HG02678 (cell line): ENCODE data around the gene M6PR.
"Not testable (repeated sequence)": the region's sequence is repeated elsewhere in the genome, so short reads cannot be mapped to it uniquely, and the experiment has no call there.

ENCODE experiments used
- ATAC-seq: cut with Tn5 transposase; IDR thresholded peaks from one replicate; pipeline ENCODE4 v1.9.1; 2021; ENCODE audit warnings: mild to moderate bottlenecking, moderate library complexity; ENCODE audit not compliant: unreplicated experiment

M6PR gene

GRCh38 chr12:8914033-8914715 is 35.3 kb downstream of the M6PR start, which contains the start of gene PHC1:
PHC1 (plus strand) TSS chr12:8914509; CDS start chr12:8917678, 3,169 bp downstream.
- peak; percentile 70 for ATAC-seq

- ATAC-seq = no peak
These were observed 35.8 kb downstream of the M6PR start for GRCh38 chr12:8913702-8914032.

GRCh38 chr12:8912914-8913313 is 36.5 kb downstream of the M6PR start:
- ATAC-seq = no peak

- no peak for ATAC-seq
These were observed 37.7 kb downstream of the M6PR start for GRCh38 chr12:8911606-8912268.

- ATAC-seq = no peak
These were observed 39.7 kb downstream of the M6PR start for GRCh38 chr12:8909752-8910151.

GRCh38 chr12:8907513-8907912 is 41.9 kb downstream of the M6PR start:
- no peak for ATAC-seq

GRCh38 chr12:8906266-8907180 is 42.9 kb downstream of the M6PR start:
- ATAC-seq = no peak

GRCh38 chr12:8905546-8905945 is 43.9 kb downstream of the M6PR start:
- no peak for ATAC-seq

GRCh38 chr12:8904665-8905064 is 44.8 kb downstream of the M6PR start:
- no peak for ATAC-seq

- no peak for ATAC-seq
These were observed 45.8 kb downstream of the M6PR start for GRCh38 chr12:8903646-8904045.

- not testable (repeated sequence) for ATAC-seq
These were observed 46.7 kb downstream of the M6PR start for GRCh38 chr12:8902703-8903102.

GRCh38 chr12:8899830-8900229 is 49.6 kb downstream of the M6PR start:
- ATAC-seq = no peak

GRCh38 chr12:8897081-8897480 is 52.4 kb downstream of the M6PR start:
- ATAC-seq = no peak

GRCh38 chr12:8894986-8895385 is 54.5 kb downstream of the M6PR start:
- ATAC-seq = no peak

GRCh38 chr12:8894378-8894777 is 55.1 kb downstream of the M6PR start:
- ATAC-seq = no peak

- ATAC-seq = no peak
These were observed 57.5 kb downstream of the M6PR start for GRCh38 chr12:8891976-8892375.
